Brain microvascular endothelial cell (primary cell): ENCODE measurements around the gene PRSS33.

Experiments used
- DNase-seq: peaks from one replicate; pipeline ENCODE4 v3.0.0-alpha.2; 2020
- H3K27ac ChIP-seq: fragments of 250-450 bp; sonication (Bioruptor Pico); 2 replicates; pipeline ENCODE4 v1.5.1; 2020; ENCODE audit warnings: mild to moderate bottlenecking, moderate library complexity
- H3K27me3 ChIP-seq: fragments of 250-450 bp; sonication (Bioruptor Pico); replicated peaks from 2 replicates; pipeline ENCODE4 v1.5.1; 2020; ENCODE audit warnings: mild to moderate bottlenecking
- H3K36me3 ChIP-seq: fragments of 250-450 bp; sonication (Bioruptor Pico); replicated peaks from 2 replicates; pipeline ENCODE4 v1.5.1; 2020; ENCODE audit warnings: mild to moderate bottlenecking
- H3K4me3 ChIP-seq: 2 replicates; pipeline ENCODE4 v1.5.1; 2011; ENCODE audit warnings: low read depth, mild to moderate bottlenecking, control low read depth, low read length, moderate library complexity
- in situ Hi-C: cut with HindIII; loops from 2 replicates; pipeline ENCODE4 v1.10.0; 2017; ENCODE audit warnings: low sequenced_read_pairs, low pct_ligation_motif_present
- TF ChIP-seq, protein P1 (sequence below): IDR thresholded peaks from 2 replicates; pipeline ENCODE4 v1.5.1; 2011; ENCODE audit warnings: low read depth, mild to moderate bottlenecking, moderate library complexity, low read length, control low read depth, inconsistent platforms; ENCODE audit errors: missing control alignments

PRSS33 gene

DNA sequence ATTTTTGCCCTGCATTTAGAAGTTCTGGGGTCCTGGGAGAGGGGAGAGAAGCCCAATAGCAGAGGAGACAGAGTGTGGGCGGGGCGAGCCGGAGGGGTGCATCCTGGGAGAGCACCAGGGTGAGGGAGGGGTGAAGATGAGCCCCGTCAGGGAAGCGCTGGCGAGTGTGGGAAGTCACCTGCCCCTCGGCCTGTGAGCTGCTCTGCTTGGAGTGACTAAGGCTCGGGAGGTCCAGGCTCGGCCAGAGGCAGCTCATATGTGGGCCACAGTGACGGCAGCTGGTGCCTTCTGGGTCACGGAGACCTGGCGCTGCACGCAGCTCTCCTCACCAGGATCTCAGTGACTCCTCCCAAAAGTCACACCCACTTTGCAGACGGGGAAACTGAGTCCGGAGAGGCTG is 43.8 kb upstream of the PRSS33 start:
- H3K36me3 ChIP-seq, result no peaks in the 10 kb centered on the region
- H3K27me3 ChIP-seq, result no peaks in the 10 kb centered on the region
- no peak overlapping the region for H3K4me3 ChIP-seq
- TF ChIP-seq, protein P1, sequence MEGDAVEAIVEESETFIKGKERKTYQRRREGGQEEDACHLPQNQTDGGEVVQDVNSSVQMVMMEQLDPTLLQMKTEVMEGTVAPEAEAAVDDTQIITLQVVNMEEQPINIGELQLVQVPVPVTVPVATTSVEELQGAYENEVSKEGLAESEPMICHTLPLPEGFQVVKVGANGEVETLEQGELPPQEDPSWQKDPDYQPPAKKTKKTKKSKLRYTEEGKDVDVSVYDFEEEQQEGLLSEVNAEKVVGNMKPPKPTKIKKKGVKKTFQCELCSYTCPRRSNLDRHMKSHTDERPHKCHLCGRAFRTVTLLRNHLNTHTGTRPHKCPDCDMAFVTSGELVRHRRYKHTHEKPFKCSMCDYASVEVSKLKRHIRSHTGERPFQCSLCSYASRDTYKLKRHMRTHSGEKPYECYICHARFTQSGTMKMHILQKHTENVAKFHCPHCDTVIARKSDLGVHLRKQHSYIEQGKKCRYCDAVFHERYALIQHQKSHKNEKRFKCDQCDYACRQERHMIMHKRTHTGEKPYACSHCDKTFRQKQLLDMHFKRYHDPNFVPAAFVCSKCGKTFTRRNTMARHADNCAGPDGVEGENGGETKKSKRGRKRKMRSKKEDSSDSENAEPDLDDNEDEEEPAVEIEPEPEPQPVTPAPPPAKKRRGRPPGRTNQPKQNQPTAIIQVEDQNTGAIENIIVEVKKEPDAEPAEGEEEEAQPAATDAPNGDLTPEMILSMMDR, result no peak
- no peak for DNase-seq
- H3K27ac ChIP-seq, result no peak overlapping the region
- in situ Hi-C loops, result no loop called here

DNA sequence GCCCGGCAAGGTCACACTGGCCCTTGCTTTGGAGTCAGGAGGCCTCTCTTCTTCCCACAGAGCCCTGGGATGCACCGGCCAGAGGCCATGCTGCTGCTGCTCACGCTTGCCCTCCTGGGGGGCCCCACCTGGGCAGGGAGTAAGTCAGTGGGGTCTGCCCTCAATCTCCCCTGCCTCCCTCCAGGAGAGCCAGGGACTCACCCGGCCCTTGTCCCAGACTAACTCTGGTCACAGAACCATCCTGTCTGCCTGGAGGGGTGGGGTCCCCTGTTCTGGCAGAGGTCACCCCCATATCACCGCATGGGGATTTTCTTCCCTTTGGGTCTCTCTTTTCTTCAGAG is 43.0 kb upstream of the PRSS33 start:
- no peak overlapping the region for H3K4me3 ChIP-seq
- no peak for DNase-seq
- H3K36me3 ChIP-seq, result no peaks in the 10 kb centered on the region
- in situ Hi-C loops, result no loop called here
- no peak overlapping the region for H3K27ac ChIP-seq
- TF ChIP-seq, protein P1, result no peak
- no peaks in the 10 kb centered on the region for H3K27me3 ChIP-seq

DNA sequence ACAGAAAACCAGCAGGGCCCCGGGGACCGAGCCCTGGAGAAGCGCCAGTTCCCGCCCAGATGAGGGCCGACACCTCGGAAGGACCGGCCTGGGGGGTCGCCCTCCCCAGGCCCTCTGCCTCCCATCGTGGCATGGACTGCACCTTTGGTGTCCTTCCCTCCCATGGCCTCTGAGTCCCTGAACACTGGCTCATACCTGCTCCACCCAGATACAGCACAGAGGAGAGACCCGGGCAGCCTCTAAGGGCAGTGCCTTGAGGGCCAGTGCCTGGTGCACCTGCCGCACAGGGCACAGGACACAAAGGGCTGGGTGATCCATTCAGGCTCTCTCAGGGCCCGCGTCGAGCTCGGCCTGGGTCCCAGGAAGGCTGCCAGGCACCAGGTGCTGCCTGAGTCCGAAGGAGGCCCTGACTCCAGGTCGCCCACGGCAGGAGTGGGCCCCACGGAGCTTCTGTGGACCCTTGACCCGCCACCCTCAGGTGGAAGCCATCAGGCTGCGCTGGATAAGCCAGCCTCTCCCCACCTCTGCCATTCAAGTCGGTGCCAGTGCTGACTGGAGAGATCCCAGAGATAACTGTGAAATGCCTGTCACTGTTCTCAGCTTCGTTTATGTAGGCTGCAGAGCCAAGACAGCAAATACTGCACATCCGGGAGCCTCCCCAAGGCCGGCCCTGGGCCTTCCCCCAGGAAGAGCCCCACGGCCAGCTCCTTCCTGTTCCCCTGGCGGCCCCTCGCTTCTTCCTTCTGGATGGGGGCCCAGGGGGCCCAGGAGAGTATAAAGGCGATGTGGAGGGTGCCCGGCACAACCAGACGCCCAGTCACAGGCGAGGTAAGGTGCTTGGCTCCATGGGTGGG is 42.4 kb upstream of the PRSS33 start, which contains the start of gene ZG16B:
ZG16B (plus strand) TSS at position 803 of the 854 bp plus-strand sequence. CDS start 139 bp downstream, outside the sequence.
- no peaks in the 10 kb centered on the region for H3K27me3 ChIP-seq
- no peaks in the 10 kb centered on the region for H3K36me3 ChIP-seq
- no peak for DNase-seq
- TF ChIP-seq, protein P1, result no peak
- H3K4me3 ChIP-seq, result no peak within 1 kb of the TSS
- H3K27ac ChIP-seq, result no peak within 1 kb of the TSS
- in situ Hi-C loops, result no loop called here

DNA sequence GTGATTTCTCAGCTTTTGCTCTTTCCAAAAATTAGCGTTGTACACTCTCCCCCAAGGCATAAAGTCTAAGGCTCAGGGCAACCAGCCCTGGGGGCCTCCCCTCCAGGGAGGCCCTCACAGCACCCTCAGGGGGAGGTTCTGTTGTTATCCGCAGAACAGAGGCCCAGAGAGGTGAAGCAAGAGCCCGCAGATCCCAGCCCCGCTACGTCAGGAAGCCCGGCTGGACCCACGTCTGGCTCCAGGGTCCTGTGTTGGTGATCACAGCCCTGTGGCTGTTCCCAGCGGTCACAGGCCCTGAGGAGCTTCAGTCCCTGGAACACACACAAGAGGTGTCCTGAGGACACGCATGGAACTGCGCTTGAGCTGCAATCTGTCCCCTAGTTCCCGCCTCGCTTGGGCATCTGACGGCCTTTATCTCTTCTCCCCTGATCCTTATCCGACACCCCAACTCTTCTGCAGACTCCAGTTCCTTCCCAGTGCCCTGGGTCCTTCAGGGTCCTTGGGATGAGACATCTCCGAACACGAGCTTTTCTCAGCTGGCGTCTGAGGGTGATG is 41.6 kb upstream of the PRSS33 start:
- in situ Hi-C loops, result no loop called here
- no peak overlapping the region for H3K4me3 ChIP-seq
- DNase-seq, result no peak
- no peak overlapping the region for H3K27ac ChIP-seq
- no peaks in the 10 kb centered on the region for H3K27me3 ChIP-seq
- H3K36me3 ChIP-seq, result no peaks in the 10 kb centered on the region
- TF ChIP-seq, protein P1, result no peak

DNA sequence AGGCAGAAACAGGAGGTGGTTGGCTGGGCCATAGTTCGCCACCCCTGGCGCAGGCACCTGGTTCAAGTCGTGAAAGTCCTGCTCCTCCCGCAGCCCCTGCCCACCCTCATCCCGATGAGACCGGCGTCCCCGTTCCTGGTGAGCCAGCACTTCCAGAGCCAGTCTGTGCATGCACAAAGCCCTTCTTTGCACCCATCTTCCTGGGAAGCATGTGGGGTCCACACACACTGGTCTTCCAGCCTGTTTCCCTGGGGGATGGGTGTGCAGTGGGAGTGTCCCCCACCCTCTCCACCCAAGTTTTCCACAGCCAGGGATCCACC is 41.1 kb upstream of the PRSS33 start:
- H3K27ac ChIP-seq, result no peak overlapping the region
- H3K27me3 ChIP-seq, result no peaks in the 10 kb centered on the region
- no peak overlapping the region for H3K4me3 ChIP-seq
- in situ Hi-C loops, result no loop called here
- DNase-seq, result no peak
- TF ChIP-seq, protein P1, result no peak
- no peaks in the 10 kb centered on the region for H3K36me3 ChIP-seq
